ENCODE measurements around the gene R3HDML. TPM values are rescaled to one million over a fixed set of nuclear protein-coding genes. Genes with fewer than 3 reads are reported as not detected.

The R3HDML gene
- total and polyA plus RNA-seq, 10 of the 15 experiments (the other 5 are each of a cell fraction or from before 2014, with no cell fraction given), result not detected

- TF ChIP-seq, protein P1, sequence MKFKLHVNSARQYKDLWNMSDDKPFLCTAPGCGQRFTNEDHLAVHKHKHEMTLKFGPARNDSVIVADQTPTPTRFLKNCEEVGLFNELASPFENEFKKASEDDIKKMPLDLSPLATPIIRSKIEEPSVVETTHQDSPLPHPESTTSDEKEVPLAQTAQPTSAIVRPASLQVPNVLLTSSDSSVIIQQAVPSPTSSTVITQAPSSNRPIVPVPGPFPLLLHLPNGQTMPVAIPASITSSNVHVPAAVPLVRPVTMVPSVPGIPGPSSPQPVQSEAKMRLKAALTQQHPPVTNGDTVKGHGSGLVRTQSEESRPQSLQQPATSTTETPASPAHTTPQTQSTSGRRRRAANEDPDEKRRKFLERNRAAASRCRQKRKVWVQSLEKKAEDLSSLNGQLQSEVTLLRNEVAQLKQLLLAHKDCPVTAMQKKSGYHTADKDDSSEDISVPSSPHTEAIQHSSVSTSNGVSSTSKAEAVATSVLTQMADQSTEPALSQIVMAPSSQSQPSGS (IDR thresholded peaks at IDR 0.05; ENCODE audit: low read length), result no peak
- TF ChIP-seq BACH1 (IDR thresholded peaks at IDR 0.05; ENCODE audit: borderline replicate concordance) (no peak), FOXK2 (IDR thresholded peaks at IDR 0.05) (no peak), KAT2A (conservative IDR thresholded peaks at IDR 0.05; ENCODE audit: control insufficient read depth, low read depth, low read length) (no peak), SMAD5 (IDR thresholded peaks at IDR 0.05; ENCODE audit: low read depth) (no peak), KLF5 (IDR thresholded peaks at IDR 0.05; ENCODE audit: partially characterized antibody) (no peak), PAX5 (IDR thresholded peaks at IDR 0.05; ENCODE audit: borderline replicate concordance, low read depth, low read length) (0 out of 2 replicates have a peak, but pooled peaks have one; percentile 10), ZBED1 (IDR thresholded peaks at IDR 0.05; ENCODE audit: borderline replicate concordance) (no peak), POLR2AphosphoS2 (IDR thresholded peaks at IDR 0.05; ENCODE audit: low read depth, low read length) (no peak), MAX (IDR thresholded peaks at IDR 0.05; ENCODE audit: low read depth, low read length) (no peak), JUNB (IDR thresholded peaks at IDR 0.05) (peak; percentile 45; the same call in 1 of the 2 replicates)
- TF ChIP-seq, protein P2, sequence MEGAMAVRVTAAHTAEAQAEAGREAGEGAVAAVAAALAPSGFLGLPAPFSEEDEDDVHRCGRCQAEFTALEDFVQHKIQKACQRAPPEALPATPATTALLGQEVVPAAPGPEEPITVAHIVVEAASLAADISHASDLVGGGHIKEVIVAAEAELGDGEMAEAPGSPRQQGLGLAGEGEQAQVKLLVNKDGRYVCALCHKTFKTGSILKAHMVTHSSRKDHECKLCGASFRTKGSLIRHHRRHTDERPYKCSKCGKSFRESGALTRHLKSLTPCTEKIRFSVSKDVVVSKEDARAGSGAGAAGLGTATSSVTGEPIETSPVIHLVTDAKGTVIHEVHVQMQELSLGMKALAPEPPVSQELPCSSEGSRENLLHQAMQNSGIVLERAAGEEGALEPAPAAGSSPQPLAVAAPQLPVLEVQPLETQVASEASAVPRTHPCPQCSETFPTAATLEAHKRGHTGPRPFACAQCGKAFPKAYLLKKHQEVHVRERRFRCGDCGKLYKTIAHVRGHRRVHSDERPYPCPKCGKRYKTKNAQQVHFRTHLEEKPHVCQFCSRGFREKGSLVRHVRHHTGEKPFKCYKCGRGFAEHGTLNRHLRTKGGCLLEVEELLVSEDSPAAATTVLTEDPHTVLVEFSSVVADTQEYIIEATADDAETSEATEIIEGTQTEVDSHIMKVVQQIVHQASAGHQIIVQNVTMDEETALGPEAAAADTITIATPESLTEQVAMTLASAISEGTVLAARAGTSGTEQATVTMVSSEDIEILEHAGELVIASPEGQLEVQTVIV (IDR thresholded peaks at IDR 0.05; ENCODE audit: borderline replicate concordance, partially characterized antibody), result no peak
- TF ChIP-seq, protein P3, sequence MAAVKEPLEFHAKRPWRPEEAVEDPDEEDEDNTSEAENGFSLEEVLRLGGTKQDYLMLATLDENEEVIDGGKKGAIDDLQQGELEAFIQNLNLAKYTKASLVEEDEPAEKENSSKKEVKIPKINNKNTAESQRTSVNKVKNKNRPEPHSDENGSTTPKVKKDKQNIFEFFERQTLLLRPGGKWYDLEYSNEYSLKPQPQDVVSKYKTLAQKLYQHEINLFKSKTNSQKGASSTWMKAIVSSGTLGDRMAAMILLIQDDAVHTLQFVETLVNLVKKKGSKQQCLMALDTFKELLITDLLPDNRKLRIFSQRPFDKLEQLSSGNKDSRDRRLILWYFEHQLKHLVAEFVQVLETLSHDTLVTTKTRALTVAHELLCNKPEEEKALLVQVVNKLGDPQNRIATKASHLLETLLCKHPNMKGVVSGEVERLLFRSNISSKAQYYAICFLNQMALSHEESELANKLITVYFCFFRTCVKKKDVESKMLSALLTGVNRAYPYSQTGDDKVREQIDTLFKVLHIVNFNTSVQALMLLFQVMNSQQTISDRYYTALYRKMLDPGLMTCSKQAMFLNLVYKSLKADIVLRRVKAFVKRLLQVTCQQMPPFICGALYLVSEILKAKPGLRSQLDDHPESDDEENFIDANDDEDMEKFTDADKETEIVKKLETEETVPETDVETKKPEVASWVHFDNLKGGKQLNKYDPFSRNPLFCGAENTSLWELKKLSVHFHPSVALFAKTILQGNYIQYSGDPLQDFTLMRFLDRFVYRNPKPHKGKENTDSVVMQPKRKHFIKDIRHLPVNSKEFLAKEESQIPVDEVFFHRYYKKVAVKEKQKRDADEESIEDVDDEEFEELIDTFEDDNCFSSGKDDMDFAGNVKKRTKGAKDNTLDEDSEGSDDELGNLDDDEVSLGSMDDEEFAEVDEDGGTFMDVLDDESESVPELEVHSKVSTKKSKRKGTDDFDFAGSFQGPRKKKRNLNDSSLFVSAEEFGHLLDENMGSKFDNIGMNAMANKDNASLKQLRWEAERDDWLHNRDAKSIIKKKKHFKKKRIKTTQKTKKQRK (IDR thresholded peaks at IDR 0.05; ENCODE audit: low read depth, low read length), result no peak
- TF ChIP-seq, protein P4, sequence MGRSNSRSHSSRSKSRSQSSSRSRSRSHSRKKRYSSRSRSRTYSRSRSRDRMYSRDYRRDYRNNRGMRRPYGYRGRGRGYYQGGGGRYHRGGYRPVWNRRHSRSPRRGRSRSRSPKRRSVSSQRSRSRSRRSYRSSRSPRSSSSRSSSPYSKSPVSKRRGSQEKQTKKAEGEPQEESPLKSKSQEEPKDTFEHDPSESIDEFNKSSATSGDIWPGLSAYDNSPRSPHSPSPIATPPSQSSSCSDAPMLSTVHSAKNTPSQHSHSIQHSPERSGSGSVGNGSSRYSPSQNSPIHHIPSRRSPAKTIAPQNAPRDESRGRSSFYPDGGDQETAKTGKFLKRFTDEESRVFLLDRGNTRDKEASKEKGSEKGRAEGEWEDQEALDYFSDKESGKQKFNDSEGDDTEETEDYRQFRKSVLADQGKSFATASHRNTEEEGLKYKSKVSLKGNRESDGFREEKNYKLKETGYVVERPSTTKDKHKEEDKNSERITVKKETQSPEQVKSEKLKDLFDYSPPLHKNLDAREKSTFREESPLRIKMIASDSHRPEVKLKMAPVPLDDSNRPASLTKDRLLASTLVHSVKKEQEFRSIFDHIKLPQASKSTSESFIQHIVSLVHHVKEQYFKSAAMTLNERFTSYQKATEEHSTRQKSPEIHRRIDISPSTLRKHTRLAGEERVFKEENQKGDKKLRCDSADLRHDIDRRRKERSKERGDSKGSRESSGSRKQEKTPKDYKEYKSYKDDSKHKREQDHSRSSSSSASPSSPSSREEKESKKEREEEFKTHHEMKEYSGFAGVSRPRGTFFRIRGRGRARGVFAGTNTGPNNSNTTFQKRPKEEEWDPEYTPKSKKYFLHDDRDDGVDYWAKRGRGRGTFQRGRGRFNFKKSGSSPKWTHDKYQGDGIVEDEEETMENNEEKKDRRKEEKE (IDR thresholded peaks at IDR 0.05), result no peak
Measured at GRCh38 chr20:44384423-44385027, 47.7 kb downstream of the R3HDML start (continued).
